Heart left ventricle (tissue), 16 donors: Measurements from ENCODE around the gene CLSTN2. TPM values are rescaled to one million over a fixed set of nuclear protein-coding genes. Genes with fewer than 3 reads are reported as not detected.

Source experiments
- ATAC-seq, 4 donors: fragments of 200-7000 bp; cut with Tn5 transposase; one replicate each; pipeline ENCODE4 v1.9.1; 2020 to 2022; ENCODE audit warnings: moderate library complexity in 4 of 4, mild to moderate bottlenecking in 3 of 4, moderate number of reproducible peaks in 1 of 4
- DNase-seq, 5 donors: peaks; one replicate each; pipeline ENCODE4 v3.0.0-alpha.2; 2020
- H3K27ac ChIP-seq, 12 donors: fragments of 200-600 bp; sonication (generic) in 4 of 12; one replicate each; pipeline versions ENCODE4 v1.5.0 to v1.8.0; 2016 to 2022; ENCODE audit warnings: mild to moderate bottlenecking in 2 of 12
- H3K27me3 ChIP-seq, 9 donors: fragments of 200-600 bp; sonication (generic) in 2 of 9; one replicate each; pipeline versions ENCODE4 v1.5.1 to v1.8.0; 2016 to 2022; ENCODE audit warnings: mild to moderate bottlenecking in 3 of 9
- H3K36me3 ChIP-seq, 9 donors: fragments of 200-600 bp; sonication (generic) in 2 of 9; one replicate each; pipeline versions ENCODE4 v1.5.0 to v1.8.0; 2018 to 2022; ENCODE audit warnings: mild to moderate bottlenecking in 2 of 9
- H3K4me1 ChIP-seq, 12 donors: fragments of 200-600 bp; sonication (generic) in 4 of 12; one replicate each; pipeline versions ENCODE4 v1.5.0 to v1.8.0; 2016 to 2022; ENCODE audit warnings: mild to moderate bottlenecking in 3 of 12
- H3K4me3 ChIP-seq, 12 donors: fragments of 200-600 bp; sonication (generic) in 4 of 12; one replicate each; pipeline versions ENCODE4 v1.5.0 to v1.8.0; 2017 to 2022; ENCODE audit warnings: mild to moderate bottlenecking in 9 of 12, moderate library complexity in 4 of 12
- H3K9me3 ChIP-seq, 12 donors: fragments of 200-600 bp; sonication (generic) in 4 of 12; one replicate each; pipeline versions ENCODE4 v1.5.0 to v1.8.0; 2016 to 2022; ENCODE audit warnings: mild to moderate bottlenecking in 1 of 12
- POLR2A ChIP-seq, 2 donors: fragments of 450-650 bp; IDR thresholded peaks; one replicate each; pipeline ENCODE4 v1.6.1; 2017; ENCODE audit warnings: antibody characterized with exemption in 2 of 2, mild to moderate bottlenecking in 2 of 2, moderate library complexity in 2 of 2
- WGBS, 4 donors: extraction: QIAGEN DNeasy Blood & Tissue Kit in 2 of 4; methylation state at CpG; one replicate each; pipeline versions ENCODE4 v1.1.5 to v1.1.7; 2013 to 2018; 5-methylcytosine and 5-hydroxymethylcytosine counted together
- intact Hi-C, 10 donors: fragments of 100-400 bp; cut with DNase I; formaldehyde crosslinking; loops; one replicate each; pipeline versions ENCODE4 v1.11.1 to v1.14.2; 2022
- polyA plus RNA-seq, 2 donors: library from polyadenylated mRNA; stranded (reverse); fragments of 200-250 nt; gene quantifications; one replicate each; pipeline ENCODE4 v1.2.3, GENCODE V29; 2013
- total RNA-seq, 9 donors: library from RNA; depleted of rRNA in 2 of 9; stranded (reverse); fragments of >200 nt in 2 of 9; fragmentation: NEBNext Ultra II Directional in 3 of 9; extraction: Animal tissue kit (Norgen Biotek cat#: 25700) in 3 of 9; gene quantifications; one replicate each; pipeline versions ENCODE4 v1.1.0 to v1.2.4, GENCODE V29; 2016 to 2023
- TF ChIP-seq, protein P1 (sequence below), 12 donors: fragments of 200-600 bp; sonication (generic) in 4 of 12; IDR thresholded peaks; one replicate each; pipeline versions ENCODE4 v1.5.0 to v1.8.0; 2018 to 2022; ENCODE audit warnings: antibody characterized with exemption in 12 of 12, mild to moderate bottlenecking in 5 of 12
- donor health status: ischemic (EF 13 %, LVEDD 7.1; RV severe dilation, severe dysfunction).
- donor health status: healthy with polysubstance abuse.
- donor health status: DM: no; HTN: yes; CAD: no.
- donor health status: DM: no; HTN: no; CAD: no.
- donor health status: ischemic (EF 25% LVEDD 6.9; RV normal size, moderate dysfunction).
- donor health status: ischemic (EF 25% LVEDD 5.7; RV mildly dilated, moderate dysfunction).
- donor health status: healthy.
- donor health status: DM: yes; HTN: yes; CAD: no.
- donor health status: ischemic (EF 35%, LVEDD 5.7; RV mildly dilated, moderate dysfunction).
- donor health status: nonischemic (EF 11% LVEDD 7.7; RV severe dilation, severe dysfunction).
- donor health status: DM: yes; HTN: yes; CAD: no.
- donor health status: PGD.
- donor health status: ischemic (EF 29% LVEDD 5.4; RV normal size, mild dysfunction).
- donor health status: nonischemic (EF 23%, LVEDD 6.1; RV moderate dilation, normal function).

Gene CLSTN2
- total and polyA plus RNA-seq, 11 donors = 0.69 to 7.6 (median 3.9) TPM

DNA sequence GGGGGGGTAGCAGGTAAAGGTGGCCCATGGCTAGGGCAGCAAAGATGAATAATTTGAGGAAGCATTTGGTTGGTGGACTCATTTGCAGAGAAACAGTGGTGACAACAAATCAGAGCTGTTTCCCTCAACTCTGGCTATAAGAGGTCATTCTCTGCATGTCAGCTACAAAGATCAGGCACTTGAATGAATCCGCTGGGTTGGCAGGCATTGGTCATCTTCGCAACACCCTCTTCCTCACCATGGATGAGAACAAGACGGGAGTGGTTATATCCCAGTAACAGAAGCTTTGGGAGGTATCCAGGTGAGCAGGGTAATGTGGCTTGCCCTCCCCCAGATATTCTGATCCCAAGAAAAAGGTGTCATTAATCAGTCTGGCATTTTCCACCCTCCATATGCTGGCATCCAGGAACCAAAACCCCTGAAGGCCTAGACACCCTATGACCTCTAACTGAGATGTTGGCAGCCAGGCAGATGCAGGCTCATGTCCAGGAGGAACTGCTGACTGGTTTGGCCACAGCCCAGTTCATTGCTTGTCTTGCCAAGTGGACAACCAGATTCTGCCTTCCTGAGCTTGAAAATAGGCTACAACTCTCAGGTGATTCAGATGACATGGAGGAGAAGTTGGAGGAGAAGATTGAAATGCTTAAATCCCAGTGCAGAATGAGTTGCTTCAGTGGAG is 634.0 kb downstream of the CLSTN2 start:
- ATAC-seq = peak; percentile 52 to 85 (median 72)
- TF ChIP-seq POLR2A (IDR thresholded peaks at IDR 0.05) = no peak
- TF ChIP-seq, protein P1, sequence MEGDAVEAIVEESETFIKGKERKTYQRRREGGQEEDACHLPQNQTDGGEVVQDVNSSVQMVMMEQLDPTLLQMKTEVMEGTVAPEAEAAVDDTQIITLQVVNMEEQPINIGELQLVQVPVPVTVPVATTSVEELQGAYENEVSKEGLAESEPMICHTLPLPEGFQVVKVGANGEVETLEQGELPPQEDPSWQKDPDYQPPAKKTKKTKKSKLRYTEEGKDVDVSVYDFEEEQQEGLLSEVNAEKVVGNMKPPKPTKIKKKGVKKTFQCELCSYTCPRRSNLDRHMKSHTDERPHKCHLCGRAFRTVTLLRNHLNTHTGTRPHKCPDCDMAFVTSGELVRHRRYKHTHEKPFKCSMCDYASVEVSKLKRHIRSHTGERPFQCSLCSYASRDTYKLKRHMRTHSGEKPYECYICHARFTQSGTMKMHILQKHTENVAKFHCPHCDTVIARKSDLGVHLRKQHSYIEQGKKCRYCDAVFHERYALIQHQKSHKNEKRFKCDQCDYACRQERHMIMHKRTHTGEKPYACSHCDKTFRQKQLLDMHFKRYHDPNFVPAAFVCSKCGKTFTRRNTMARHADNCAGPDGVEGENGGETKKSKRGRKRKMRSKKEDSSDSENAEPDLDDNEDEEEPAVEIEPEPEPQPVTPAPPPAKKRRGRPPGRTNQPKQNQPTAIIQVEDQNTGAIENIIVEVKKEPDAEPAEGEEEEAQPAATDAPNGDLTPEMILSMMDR (IDR thresholded peaks at IDR 0.05) = no peak

DNA sequence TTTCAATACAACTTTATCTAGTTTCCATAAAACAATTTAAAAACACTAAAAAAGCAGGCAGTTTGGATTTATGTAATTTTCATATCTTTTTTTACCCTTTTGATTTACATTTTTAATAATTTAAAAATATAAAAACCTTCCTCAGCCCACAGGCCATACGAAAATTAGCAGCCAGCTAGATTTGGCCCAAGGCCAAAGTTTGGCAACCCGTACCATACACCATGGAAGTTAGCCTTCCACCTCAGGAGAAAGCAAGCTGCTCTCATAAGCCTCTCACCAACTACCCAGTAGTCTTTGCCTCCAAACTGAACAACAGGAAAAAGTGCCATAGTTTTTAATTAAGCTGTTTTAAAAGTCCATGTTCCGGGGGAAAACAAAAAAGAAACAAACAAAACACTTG is 635.6 kb downstream of the CLSTN2 start:
- TF ChIP-seq, protein P1 (IDR thresholded peaks at IDR 0.05) = no peak
- no peak for TF ChIP-seq POLR2A (IDR thresholded peaks at IDR 0.05)
- Histone ChIP-seq H3K27me3 (no peaks in the 10 kb centered on the region), H3K4me3 (no peak overlapping the region), H3K27ac (no peak overlapping the region), H3K4me1 (peaks cover 0 to 39% (median 5%) of the 10 kb centered on the region in 12 donors), H3K36me3 (no peaks in the 10 kb centered on the region), H3K9me3 (no peaks in the 10 kb centered on the region)
- WGBS, 4 donors = 44 to 53% (median 48%) methylated on average over 3 of the region's 3 CpGs
- ATAC-seq (no peak), DNase-seq (peak in 1 of 5 donors; percentile 31)
- intact Hi-C loops = no loop called here

More for the DNA sequence above, 634.0 kb downstream of the CLSTN2 start:
- peak overlapping the region in 4 of 12 donors; percentile 17 to 68 (median 51) for H3K27ac ChIP-seq
- peaks cover 0 to 39% (median 5%) of the 10 kb centered on the region in 12 donors for H3K4me1 ChIP-seq
- WGBS, 4 donors = 39 to 71% (median 49%) methylated on average over 3 of the region's 3 CpGs
- no peaks in the 10 kb centered on the region for H3K27me3 ChIP-seq
- H3K9me3 ChIP-seq = no peaks in the 10 kb centered on the region
- DNase-seq = peak; percentile 54 to 86 (median 73)
- H3K4me3 ChIP-seq = no peak overlapping the region
- no peaks in the 10 kb centered on the region for H3K36me3 ChIP-seq
- intact Hi-C loops = no loop called here

DNA sequence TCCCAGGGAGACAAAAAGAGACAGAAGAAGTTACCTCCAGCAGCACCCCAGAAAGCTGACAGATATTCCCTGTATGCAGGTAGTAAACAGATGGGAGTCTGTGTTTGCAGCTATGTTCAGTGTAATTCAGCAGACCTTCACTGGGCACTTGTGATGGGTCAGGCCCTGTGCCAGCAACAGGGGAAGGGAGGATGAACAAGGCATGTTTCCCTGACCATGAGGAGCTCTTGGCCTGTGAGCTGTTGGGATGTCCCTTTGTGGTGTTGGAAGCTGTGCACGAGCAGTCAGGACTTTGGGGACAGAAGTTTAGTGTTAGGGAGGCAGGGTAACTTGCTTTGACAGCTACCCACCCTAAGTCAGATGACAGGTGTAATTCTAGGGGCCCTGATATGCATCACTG is 636.9 kb downstream of the CLSTN2 start:
- H3K27me3 ChIP-seq = no peaks in the 10 kb centered on the region
- intact Hi-C loops = no loop called here
- peaks cover 0 to 39% (median 5%) of the 10 kb centered on the region in 12 donors for H3K4me1 ChIP-seq
- TF ChIP-seq, protein P1 (IDR thresholded peaks at IDR 0.05) = no peak
- TF ChIP-seq POLR2A (IDR thresholded peaks at IDR 0.05) = no peak
- no peaks in the 10 kb centered on the region for H3K36me3 ChIP-seq
- H3K9me3 ChIP-seq = no peaks in the 10 kb centered on the region
- H3K27ac ChIP-seq = peak overlapping the region in 1 of 12 donors; percentile 31
- H3K4me3 ChIP-seq = no peak overlapping the region
- ATAC-seq = peak in 2 of 4 donors; percentile 44 to 64
- DNase-seq = peak in 1 of 5 donors; percentile 66
- WGBS, 4 donors = 20 to 44% (median 34%) methylated on average over 1 of the region's 1 CpG

DNA sequence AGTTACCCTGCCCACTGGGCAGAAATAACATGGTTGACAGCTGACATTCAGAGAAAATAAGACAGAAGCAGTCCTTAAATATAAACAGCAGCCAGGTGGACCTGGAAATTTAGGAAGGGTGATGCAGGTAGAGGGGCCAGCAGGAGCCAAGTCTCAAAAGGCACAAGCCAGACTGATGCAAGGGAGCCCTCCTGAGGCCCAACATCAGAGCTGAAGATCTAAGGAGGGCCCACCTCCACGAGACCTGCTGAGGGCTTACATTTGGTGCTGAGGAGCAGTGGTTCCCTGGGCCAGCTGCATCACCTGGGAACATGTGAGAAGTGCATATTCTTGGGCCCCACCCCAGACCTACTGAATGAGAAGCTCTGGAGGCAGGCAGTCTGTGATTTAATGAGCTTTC is 637.3 kb downstream of the CLSTN2 start:
- H3K36me3 ChIP-seq = no peaks in the 10 kb centered on the region
- ATAC-seq = no peak
- intact Hi-C loops = no loop called here
- H3K4me3 ChIP-seq = no peak overlapping the region
- 87 to 100% (median 87%) methylated on average over 1 of the region's 1 CpG; no CpG with 5 or more reads in 1 of the 4 donors for WGBS, 4 donors
- no peak for DNase-seq
- H3K4me1 ChIP-seq = peaks cover 0 to 39% (median 5%) of the 10 kb centered on the region in 12 donors
- H3K27me3 ChIP-seq = no peaks in the 10 kb centered on the region
- H3K9me3 ChIP-seq = no peaks in the 10 kb centered on the region
- no peak for TF ChIP-seq POLR2A (IDR thresholded peaks at IDR 0.05)
- TF ChIP-seq, protein P1 (IDR thresholded peaks at IDR 0.05) = no peak
- peak overlapping the region in 2 of 12 donors; percentile 21 to 31 for H3K27ac ChIP-seq
